WTC11 (cell line): ENCODE measurements around the gene FOXK1. TPM values are rescaled to one million over a fixed set of nuclear protein-coding genes. Genes with fewer than 3 reads are reported as not detected.

Experiments
- ATAC-seq: fragments of 200-7000 bp; cut with Tn5 transposase; 2 replicates; pipeline ENCODE4 v1.10.0; 2021; ENCODE audit warnings: mild to moderate bottlenecking, moderate library complexity
- CTCF ChIA-PET: fragments of 300-600 bp; sonication (Branson Sonifier 250); formaldehyde crosslinking; loops from one replicate; lab custom pipeline; 2021; ENCODE audit warnings: antibody characterized with exemption; lab: Charles Lee
- POLR2A ChIA-PET: fragments of 350-600 bp; sonication (Branson Sonifier 250); formaldehyde crosslinking; loops from one replicate; lab custom pipeline; 2021; ENCODE audit warnings: antibody characterized with exemption; lab: Charles Lee
- DNase-seq: peaks from one replicate; pipeline ENCODE4 v3.0.0; 2021; ENCODE audit warnings: low spot score
- H3K27ac Mint-ChIP-seq: 2 replicates; pipeline ENCODE4 v1.8.0; 2021; ENCODE audit warnings: mixed read lengths
- H3K27me3 Mint-ChIP-seq: 2 replicates; pipeline ENCODE4 v1.8.0; 2021; ENCODE audit warnings: low read depth, mild to moderate bottlenecking, moderate library complexity, mixed read lengths
- H3K36me3 Mint-ChIP-seq: 2 replicates; pipeline ENCODE4 v1.8.0; 2021; ENCODE audit warnings: mixed read lengths
- H3K4me1 Mint-ChIP-seq: 2 replicates; pipeline ENCODE4 v1.8.0; 2022; ENCODE audit warnings: mixed read lengths
- H3K4me3 Mint-ChIP-seq: 2 replicates; pipeline ENCODE4 v1.8.0; 2021; ENCODE audit warnings: mild to moderate bottlenecking, moderate library complexity, mixed read lengths
- H3K9me3 Mint-ChIP-seq: 2 replicates; pipeline ENCODE4 v1.8.0; 2021; ENCODE audit warnings: mixed read lengths
- CREM ChIP-seq: sonication (generic); formaldehyde crosslinking; IDR thresholded peaks from 2 replicates; pipeline ENCODE4 v1.8.1; 2022; ENCODE audit warnings: mild to moderate bottlenecking, missing genetic modification reagents, moderate library complexity
- ETV6 ChIP-seq: sonication (generic); formaldehyde crosslinking; IDR thresholded peaks from 2 replicates; pipeline ENCODE4 v1.8.1; 2022; ENCODE audit warnings: mild to moderate bottlenecking, missing genetic modification reagents
- FOXK1 ChIP-seq: sonication (generic); formaldehyde crosslinking; IDR thresholded peaks from 2 replicates; pipeline ENCODE4 v1.8.0; 2022; ENCODE audit warnings: mild to moderate bottlenecking, moderate library complexity, missing genetic modification reagents
- GABPB1 ChIP-seq: sonication (generic); formaldehyde crosslinking; IDR thresholded peaks from 2 replicates; pipeline ENCODE4 v1.8.1; 2023; ENCODE audit warnings: mild to moderate bottlenecking, missing genetic modification reagents
- GTF2I ChIP-seq: fragments of 250-450 bp; sonication (Bioruptor Pico); conservative IDR thresholded peaks from 2 replicates; pipeline ENCODE4 v1.4.0; 2021; ENCODE audit warnings: mild to moderate bottlenecking
- HMGA2 ChIP-seq: fragments of 250-450 bp; sonication (Bioruptor Pico); IDR thresholded peaks from 2 replicates; pipeline ENCODE4 v1.4.0; 2021; ENCODE audit warnings: mild to moderate bottlenecking, moderate library complexity
- NR3C1 ChIP-seq: sonication (generic); formaldehyde crosslinking; conservative IDR thresholded peaks from 2 replicates; pipeline ENCODE4 v1.8.1; 2023; ENCODE audit warnings: low read depth, mild to moderate bottlenecking, missing genetic modification reagents
- RORB ChIP-seq: fragments of 250-450 bp; sonication (Bioruptor Pico); IDR thresholded peaks from 2 replicates; pipeline ENCODE4 v1.9.0; 2021; ENCODE audit warnings: mild to moderate bottlenecking
- TCF7 ChIP-seq: sonication (generic); formaldehyde crosslinking; IDR thresholded peaks from 2 replicates; pipeline ENCODE4 v1.8.0; 2022; ENCODE audit warnings: mild to moderate bottlenecking, low read depth, missing genetic modification reagents, moderate library complexity
- ZNF138 ChIP-seq: sonication (generic); formaldehyde crosslinking; conservative IDR thresholded peaks from 2 replicates; pipeline ENCODE4 v1.8.1; 2022; ENCODE audit warnings: mild to moderate bottlenecking, moderate library complexity, missing genetic modification reagents
- total RNA-seq: library from RNA; stranded (reverse); gene quantifications from 3 replicates; pipeline ENCODE4 v1.2.3, GENCODE V29; 2021
- TF ChIP-seq, protein P1 (sequence below): sonication (generic); formaldehyde crosslinking; IDR thresholded peaks from 2 replicates; pipeline ENCODE4 v1.8.1; 2022; ENCODE audit warnings: mild to moderate bottlenecking, moderate library complexity, missing genetic modification reagents
- TF ChIP-seq, protein P2 (sequence below): sonication (generic); formaldehyde crosslinking; conservative IDR thresholded peaks from 2 replicates; pipeline ENCODE4 v1.8.1; 2023; ENCODE audit warnings: mild to moderate bottlenecking, low read depth, missing genetic modification reagents, moderate library complexity
- TF ChIP-seq, protein P3 (sequence below): sonication (generic); formaldehyde crosslinking; IDR thresholded peaks from 2 replicates; pipeline ENCODE4 v1.8.0; 2022; ENCODE audit warnings: mild to moderate bottlenecking, missing genetic modification reagents
- TF ChIP-seq, protein P4 (sequence below): sonication (generic); formaldehyde crosslinking; IDR thresholded peaks from 2 replicates; pipeline ENCODE4 v1.8.0; 2022; ENCODE audit warnings: missing genetic modification reagents
- TF ChIP-seq, protein P5 (sequence below): sonication (generic); formaldehyde crosslinking; IDR thresholded peaks from 2 replicates; pipeline ENCODE4 v1.8.0; 2022; ENCODE audit warnings: mild to moderate bottlenecking, missing genetic modification reagents
- TF ChIP-seq, protein P6 (sequence below): sonication (generic); formaldehyde crosslinking; IDR thresholded peaks from 2 replicates; pipeline ENCODE4 v1.8.0; 2022; ENCODE audit warnings: mild to moderate bottlenecking, missing genetic modification reagents
- TF ChIP-seq, protein P7 (sequence below): sonication (generic); formaldehyde crosslinking; IDR thresholded peaks from 2 replicates; pipeline ENCODE4 v1.8.1; 2022; ENCODE audit warnings: missing genetic modification reagents, borderline replicate concordance
- TF ChIP-seq, protein P8 (sequence below): sonication (generic); formaldehyde crosslinking; IDR thresholded peaks from 2 replicates; pipeline ENCODE4 v1.8.0; 2023; ENCODE audit warnings: missing genetic modification reagents, mild to moderate bottlenecking, borderline replicate concordance
- TF ChIP-seq, protein P9 (sequence below): sonication (generic); formaldehyde crosslinking; IDR thresholded peaks from 2 replicates; pipeline ENCODE4 v1.8.1; 2022; ENCODE audit warnings: low read depth, missing genetic modification reagents, borderline replicate concordance

Gene FOXK1
- total RNA-seq, 1 experiment from 2014 or later: 21.9 TPM

DNA sequence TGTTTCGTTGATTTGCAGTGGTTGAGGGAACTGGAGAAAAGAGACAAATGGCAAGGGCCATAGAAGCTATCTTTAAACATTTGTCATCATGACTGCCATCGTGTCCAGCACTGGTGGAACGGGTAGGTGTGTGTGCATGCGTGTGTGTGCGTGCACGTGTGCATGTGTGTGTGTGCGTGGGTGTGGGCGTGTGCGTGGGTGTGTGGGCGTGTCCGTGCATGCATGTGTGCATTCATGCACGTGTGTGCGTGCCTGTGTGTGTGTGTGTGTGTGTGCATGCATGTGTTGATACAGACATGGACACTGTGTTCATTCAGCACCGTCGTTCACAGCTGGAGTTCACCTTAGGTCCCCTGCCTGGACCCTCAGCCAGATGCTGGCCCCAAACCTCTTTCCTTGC, 55.2 kb downstream of the FOXK1 start:
- no peak for DNase-seq
- POLR2A ChIA-PET: no interaction called here
- TF ChIP-seq, protein P1, sequence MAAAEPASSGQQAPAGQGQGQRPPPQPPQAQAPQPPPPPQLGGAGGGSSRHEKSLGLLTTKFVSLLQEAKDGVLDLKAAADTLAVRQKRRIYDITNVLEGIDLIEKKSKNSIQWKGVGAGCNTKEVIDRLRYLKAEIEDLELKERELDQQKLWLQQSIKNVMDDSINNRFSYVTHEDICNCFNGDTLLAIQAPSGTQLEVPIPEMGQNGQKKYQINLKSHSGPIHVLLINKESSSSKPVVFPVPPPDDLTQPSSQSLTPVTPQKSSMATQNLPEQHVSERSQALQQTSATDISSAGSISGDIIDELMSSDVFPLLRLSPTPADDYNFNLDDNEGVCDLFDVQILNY (CRISPR knock-in tag): no peak
- TF ChIP-seq ZNF138 (CRISPR knock-in tag) (no peak), ETV6 (CRISPR knock-in tag) (no peak), GABPB1 (CRISPR knock-in tag) (no peak), NR3C1 (CRISPR knock-in tag) (no peak), TCF7 (CRISPR knock-in tag) (no peak), RORB (no peak), FOXK1 (CRISPR knock-in tag) (no peak), CREM (no peak), HMGA2 (CRISPR knock-in tag) (no peak), GTF2I (no peak)
- TF ChIP-seq, protein P2, sequence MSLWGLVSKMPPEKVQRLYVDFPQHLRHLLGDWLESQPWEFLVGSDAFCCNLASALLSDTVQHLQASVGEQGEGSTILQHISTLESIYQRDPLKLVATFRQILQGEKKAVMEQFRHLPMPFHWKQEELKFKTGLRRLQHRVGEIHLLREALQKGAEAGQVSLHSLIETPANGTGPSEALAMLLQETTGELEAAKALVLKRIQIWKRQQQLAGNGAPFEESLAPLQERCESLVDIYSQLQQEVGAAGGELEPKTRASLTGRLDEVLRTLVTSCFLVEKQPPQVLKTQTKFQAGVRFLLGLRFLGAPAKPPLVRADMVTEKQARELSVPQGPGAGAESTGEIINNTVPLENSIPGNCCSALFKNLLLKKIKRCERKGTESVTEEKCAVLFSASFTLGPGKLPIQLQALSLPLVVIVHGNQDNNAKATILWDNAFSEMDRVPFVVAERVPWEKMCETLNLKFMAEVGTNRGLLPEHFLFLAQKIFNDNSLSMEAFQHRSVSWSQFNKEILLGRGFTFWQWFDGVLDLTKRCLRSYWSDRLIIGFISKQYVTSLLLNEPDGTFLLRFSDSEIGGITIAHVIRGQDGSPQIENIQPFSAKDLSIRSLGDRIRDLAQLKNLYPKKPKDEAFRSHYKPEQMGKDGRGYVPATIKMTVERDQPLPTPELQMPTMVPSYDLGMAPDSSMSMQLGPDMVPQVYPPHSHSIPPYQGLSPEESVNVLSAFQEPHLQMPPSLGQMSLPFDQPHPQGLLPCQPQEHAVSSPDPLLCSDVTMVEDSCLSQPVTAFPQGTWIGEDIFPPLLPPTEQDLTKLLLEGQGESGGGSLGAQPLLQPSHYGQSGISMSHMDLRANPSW (CRISPR knock-in tag): no peak
- TF ChIP-seq, protein P3, sequence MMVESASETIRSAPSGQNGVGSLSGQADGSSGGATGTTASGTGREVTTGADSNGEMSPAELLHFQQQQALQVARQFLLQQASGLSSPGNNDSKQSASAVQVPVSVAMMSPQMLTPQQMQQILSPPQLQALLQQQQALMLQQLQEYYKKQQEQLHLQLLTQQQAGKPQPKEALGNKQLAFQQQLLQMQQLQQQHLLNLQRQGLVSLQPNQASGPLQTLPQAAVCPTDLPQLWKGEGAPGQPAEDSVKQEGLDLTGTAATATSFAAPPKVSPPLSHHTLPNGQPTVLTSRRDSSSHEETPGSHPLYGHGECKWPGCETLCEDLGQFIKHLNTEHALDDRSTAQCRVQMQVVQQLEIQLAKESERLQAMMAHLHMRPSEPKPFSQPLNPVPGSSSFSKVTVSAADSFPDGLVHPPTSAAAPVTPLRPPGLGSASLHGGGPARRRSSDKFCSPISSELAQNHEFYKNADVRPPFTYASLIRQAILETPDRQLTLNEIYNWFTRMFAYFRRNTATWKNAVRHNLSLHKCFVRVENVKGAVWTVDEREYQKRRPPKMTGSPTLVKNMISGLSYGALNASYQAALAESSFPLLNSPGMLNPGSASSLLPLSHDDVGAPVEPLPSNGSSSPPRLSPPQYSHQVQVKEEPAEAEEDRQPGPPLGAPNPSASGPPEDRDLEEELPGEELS: no peak
- TF ChIP-seq, protein P4, sequence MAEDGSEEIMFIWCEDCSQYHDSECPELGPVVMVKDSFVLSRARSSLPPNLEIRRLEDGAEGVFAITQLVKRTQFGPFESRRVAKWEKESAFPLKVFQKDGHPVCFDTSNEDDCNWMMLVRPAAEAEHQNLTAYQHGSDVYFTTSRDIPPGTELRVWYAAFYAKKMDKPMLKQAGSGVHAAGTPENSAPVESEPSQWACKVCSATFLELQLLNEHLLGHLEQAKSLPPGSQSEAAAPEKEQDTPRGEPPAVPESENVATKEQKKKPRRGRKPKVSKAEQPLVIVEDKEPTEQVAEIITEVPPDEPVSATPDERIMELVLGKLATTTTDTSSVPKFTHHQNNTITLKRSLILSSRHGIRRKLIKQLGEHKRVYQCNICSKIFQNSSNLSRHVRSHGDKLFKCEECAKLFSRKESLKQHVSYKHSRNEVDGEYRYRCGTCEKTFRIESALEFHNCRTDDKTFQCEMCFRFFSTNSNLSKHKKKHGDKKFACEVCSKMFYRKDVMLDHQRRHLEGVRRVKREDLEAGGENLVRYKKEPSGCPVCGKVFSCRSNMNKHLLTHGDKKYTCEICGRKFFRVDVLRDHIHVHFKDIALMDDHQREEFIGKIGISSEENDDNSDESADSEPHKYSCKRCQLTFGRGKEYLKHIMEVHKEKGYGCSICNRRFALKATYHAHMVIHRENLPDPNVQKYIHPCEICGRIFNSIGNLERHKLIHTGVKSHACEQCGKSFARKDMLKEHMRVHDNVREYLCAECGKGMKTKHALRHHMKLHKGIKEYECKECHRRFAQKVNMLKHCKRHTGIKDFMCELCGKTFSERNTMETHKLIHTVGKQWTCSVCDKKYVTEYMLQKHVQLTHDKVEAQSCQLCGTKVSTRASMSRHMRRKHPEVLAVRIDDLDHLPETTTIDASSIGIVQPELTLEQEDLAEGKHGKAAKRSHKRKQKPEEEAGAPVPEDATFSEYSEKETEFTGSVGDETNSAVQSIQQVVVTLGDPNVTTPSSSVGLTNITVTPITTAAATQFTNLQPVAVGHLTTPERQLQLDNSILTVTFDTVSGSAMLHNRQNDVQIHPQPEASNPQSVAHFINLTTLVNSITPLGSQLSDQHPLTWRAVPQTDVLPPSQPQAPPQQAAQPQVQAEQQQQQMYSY: no peak
- TF ChIP-seq, protein P5, sequence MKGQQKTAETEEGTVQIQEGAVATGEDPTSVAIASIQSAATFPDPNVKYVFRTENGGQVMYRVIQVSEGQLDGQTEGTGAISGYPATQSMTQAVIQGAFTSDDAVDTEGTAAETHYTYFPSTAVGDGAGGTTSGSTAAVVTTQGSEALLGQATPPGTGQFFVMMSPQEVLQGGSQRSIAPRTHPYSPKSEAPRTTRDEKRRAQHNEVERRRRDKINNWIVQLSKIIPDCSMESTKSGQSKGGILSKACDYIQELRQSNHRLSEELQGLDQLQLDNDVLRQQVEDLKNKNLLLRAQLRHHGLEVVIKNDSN (CRISPR knock-in tag): no peak
- TF ChIP-seq, protein P6, sequence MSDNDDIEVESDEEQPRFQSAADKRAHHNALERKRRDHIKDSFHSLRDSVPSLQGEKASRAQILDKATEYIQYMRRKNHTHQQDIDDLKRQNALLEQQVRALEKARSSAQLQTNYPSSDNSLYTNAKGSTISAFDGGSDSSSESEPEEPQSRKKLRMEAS: no peak
- TF ChIP-seq, protein P7, sequence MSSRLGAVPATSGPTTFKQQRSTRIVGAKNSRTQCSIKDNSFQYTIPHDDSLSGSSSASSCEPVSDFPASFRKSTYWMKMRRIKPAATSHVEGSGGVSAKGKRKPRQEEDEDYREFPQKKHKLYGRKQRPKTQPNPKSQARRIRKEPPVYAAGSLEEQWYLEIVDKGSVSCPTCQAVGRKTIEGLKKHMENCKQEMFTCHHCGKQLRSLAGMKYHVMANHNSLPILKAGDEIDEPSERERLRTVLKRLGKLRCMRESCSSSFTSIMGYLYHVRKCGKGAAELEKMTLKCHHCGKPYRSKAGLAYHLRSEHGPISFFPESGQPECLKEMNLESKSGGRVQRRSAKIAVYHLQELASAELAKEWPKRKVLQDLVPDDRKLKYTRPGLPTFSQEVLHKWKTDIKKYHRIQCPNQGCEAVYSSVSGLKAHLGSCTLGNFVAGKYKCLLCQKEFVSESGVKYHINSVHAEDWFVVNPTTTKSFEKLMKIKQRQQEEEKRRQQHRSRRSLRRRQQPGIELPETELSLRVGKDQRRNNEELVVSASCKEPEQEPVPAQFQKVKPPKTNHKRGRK (CRISPR knock-in tag): no peak
- TF ChIP-seq, protein P8, sequence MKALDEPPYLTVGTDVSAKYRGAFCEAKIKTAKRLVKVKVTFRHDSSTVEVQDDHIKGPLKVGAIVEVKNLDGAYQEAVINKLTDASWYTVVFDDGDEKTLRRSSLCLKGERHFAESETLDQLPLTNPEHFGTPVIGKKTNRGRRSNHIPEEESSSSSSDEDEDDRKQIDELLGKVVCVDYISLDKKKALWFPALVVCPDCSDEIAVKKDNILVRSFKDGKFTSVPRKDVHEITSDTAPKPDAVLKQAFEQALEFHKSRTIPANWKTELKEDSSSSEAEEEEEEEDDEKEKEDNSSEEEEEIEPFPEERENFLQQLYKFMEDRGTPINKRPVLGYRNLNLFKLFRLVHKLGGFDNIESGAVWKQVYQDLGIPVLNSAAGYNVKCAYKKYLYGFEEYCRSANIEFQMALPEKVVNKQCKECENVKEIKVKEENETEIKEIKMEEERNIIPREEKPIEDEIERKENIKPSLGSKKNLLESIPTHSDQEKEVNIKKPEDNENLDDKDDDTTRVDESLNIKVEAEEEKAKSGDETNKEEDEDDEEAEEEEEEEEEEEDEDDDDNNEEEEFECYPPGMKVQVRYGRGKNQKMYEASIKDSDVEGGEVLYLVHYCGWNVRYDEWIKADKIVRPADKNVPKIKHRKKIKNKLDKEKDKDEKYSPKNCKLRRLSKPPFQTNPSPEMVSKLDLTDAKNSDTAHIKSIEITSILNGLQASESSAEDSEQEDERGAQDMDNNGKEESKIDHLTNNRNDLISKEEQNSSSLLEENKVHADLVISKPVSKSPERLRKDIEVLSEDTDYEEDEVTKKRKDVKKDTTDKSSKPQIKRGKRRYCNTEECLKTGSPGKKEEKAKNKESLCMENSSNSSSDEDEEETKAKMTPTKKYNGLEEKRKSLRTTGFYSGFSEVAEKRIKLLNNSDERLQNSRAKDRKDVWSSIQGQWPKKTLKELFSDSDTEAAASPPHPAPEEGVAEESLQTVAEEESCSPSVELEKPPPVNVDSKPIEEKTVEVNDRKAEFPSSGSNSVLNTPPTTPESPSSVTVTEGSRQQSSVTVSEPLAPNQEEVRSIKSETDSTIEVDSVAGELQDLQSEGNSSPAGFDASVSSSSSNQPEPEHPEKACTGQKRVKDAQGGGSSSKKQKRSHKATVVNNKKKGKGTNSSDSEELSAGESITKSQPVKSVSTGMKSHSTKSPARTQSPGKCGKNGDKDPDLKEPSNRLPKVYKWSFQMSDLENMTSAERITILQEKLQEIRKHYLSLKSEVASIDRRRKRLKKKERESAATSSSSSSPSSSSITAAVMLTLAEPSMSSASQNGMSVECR (CRISPR knock-in tag): no peak
- TF ChIP-seq, protein P9, sequence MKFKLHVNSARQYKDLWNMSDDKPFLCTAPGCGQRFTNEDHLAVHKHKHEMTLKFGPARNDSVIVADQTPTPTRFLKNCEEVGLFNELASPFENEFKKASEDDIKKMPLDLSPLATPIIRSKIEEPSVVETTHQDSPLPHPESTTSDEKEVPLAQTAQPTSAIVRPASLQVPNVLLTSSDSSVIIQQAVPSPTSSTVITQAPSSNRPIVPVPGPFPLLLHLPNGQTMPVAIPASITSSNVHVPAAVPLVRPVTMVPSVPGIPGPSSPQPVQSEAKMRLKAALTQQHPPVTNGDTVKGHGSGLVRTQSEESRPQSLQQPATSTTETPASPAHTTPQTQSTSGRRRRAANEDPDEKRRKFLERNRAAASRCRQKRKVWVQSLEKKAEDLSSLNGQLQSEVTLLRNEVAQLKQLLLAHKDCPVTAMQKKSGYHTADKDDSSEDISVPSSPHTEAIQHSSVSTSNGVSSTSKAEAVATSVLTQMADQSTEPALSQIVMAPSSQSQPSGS (CRISPR knock-in tag): no peak

More for the DNA sequence above, 55.2 kb downstream of the FOXK1 start:
- Mint-ChIP-seq H3K4me1 (peaks cover 16% of the 10 kb centered on the region), H3K9me3 (no peaks in the 10 kb centered on the region), H3K36me3 (peaks cover 6% of the 10 kb centered on the region), H3K4me3 (no peak overlapping the region), H3K27ac (no peak overlapping the region), H3K27me3 (peaks cover 14% of the 10 kb centered on the region)
- ATAC-seq: no peak
- CTCF ChIA-PET: interaction anchor here (0.6 kb wide), 1 partner anchor 71 kb away, joined by 5 read pairs; no protein-coding TSS in a partner anchor
